ENCODE results near the gene JRKL. TPM values are rescaled to one million over a fixed set of nuclear protein-coding genes. Genes with fewer than 3 reads are reported as not detected.

Gene JRKL
- total RNA-seq, 4 donors from 2014 or later: 2.9 to 5.8 (median 3.6) TPM

DNA sequence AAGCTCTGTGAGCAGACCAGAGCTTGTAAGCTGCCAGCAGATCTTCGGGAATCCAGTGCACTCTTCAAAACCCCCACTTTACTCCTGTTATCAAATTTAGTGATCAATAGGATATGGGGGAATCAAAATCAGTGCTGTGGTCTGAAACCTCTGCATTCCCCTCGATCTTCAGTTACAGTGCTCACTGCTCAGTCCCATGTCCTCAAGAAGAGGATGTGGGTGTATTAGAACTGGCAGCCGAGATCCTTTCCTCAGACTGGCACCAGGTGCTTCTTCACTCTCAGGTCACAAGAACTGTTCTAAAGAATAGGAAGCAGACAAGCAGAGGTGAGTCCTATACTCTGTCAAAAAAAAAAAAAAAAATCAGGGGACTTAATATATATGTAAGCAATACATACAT lies 31.5 kb upstream of the JRKL start:
- H3K27me3 ChIP-seq: no peaks in the 10 kb centered on the region
- intact Hi-C loops (cut with DNase I; ENCODE audit: low total_unique reads): no loop called here
- TF ChIP-seq, protein P1, sequence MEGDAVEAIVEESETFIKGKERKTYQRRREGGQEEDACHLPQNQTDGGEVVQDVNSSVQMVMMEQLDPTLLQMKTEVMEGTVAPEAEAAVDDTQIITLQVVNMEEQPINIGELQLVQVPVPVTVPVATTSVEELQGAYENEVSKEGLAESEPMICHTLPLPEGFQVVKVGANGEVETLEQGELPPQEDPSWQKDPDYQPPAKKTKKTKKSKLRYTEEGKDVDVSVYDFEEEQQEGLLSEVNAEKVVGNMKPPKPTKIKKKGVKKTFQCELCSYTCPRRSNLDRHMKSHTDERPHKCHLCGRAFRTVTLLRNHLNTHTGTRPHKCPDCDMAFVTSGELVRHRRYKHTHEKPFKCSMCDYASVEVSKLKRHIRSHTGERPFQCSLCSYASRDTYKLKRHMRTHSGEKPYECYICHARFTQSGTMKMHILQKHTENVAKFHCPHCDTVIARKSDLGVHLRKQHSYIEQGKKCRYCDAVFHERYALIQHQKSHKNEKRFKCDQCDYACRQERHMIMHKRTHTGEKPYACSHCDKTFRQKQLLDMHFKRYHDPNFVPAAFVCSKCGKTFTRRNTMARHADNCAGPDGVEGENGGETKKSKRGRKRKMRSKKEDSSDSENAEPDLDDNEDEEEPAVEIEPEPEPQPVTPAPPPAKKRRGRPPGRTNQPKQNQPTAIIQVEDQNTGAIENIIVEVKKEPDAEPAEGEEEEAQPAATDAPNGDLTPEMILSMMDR (IDR thresholded peaks at IDR 0.05 in 4 of 5, conservative IDR thresholded peaks at IDR 0.05 in 1 of 5): no peak
- TF ChIP-seq POLR2A (IDR thresholded peaks at IDR 0.05): no peak
- H3K4me1 ChIP-seq: no peaks in the 10 kb centered on the region
- H3K27ac ChIP-seq: no peak overlapping the region
- DNase-seq: no peak
- H3K36me3 ChIP-seq: peaks cover 0 to 51% of the 10 kb centered on the region in 2 donors
- ATAC-seq: no peak
- in situ Hi-C loops (cut with MboI; ENCODE audit: low sequenced_read_pairs in 4 of 4): loop anchor here in 1 of 4 donors (25.0 kb wide), 1 partner anchor 521 kb away; no protein-coding TSS in a partner anchor
- H3K4me3 ChIP-seq: no peak overlapping the region
- no peaks in the 10 kb centered on the region for H3K9me3 ChIP-seq

DNA sequence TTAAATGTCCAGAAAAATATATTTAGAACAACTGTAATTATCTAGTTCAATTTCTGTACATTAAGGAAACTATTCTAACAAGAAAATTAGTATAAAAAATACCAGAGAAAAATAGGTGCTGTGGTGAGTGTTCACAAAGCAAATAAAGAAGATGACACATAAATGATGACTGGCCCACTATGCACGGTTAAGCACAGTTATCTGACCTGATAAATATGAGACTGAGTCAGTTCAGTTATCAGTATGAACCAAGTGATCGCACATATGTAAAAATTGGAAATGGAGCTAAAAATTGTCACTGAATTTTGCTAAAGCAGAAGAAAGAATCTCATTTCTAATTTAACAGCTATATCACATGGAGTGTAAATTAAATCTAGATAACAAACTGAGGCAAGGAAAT lies 28.0 kb upstream of the JRKL start:
- intact Hi-C loops (cut with DNase I; ENCODE audit: low total_unique reads) (no loop called here), in situ Hi-C loops (cut with MboI; ENCODE audit: low sequenced_read_pairs in 4 of 4) (loop anchor here in 1 of 4 donors (25.0 kb wide), 1 partner anchor 524 kb away; no protein-coding TSS in a partner anchor)
- H3K9me3 ChIP-seq: no peaks in the 10 kb centered on the region
- TF ChIP-seq, protein P1 (IDR thresholded peaks at IDR 0.05 in 4 of 5, conservative IDR thresholded peaks at IDR 0.05 in 1 of 5): no peak
- no peak for TF ChIP-seq POLR2A (IDR thresholded peaks at IDR 0.05)
- DNase-seq (no peak), ATAC-seq (no peak)
- peaks cover 0 to 49% of the 10 kb centered on the region in 2 donors for H3K36me3 ChIP-seq
- H3K4me3 ChIP-seq: no peak overlapping the region
- H3K4me1 ChIP-seq: no peaks in the 10 kb centered on the region
- no peaks in the 10 kb centered on the region for H3K27me3 ChIP-seq
- no peak overlapping the region for H3K27ac ChIP-seq

DNA sequence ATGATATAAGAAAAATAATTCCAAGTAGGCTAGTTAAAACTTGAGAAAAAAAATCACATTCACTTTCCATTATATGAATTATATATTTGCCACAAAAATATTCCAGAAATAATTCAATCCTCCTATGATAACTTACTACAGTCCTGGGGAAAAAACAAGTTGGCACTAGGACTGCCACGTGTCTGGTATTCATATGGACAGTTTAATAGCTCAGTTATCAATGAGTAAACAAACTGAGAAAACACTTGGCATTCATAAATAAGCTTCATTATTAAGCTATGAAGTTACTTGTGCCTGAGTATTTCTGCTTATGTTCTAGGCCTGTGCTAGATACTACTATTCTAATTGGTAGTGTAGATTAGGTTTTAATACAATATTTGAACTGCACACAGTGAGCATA lies 24.3 kb upstream of the JRKL start:
- H3K27me3 ChIP-seq: no peaks in the 10 kb centered on the region
- no peak for DNase-seq
- H3K4me1 ChIP-seq: no peaks in the 10 kb centered on the region
- intact Hi-C loops (cut with DNase I; ENCODE audit: low total_unique reads) (no loop called here), in situ Hi-C loops (cut with MboI; ENCODE audit: low sequenced_read_pairs in 4 of 4) (loop anchor here in 1 of 4 donors (25.0 kb wide), 1 partner anchor 528 kb away; no protein-coding TSS in a partner anchor)
- ATAC-seq: no peak
- no peaks in the 10 kb centered on the region for H3K9me3 ChIP-seq
- peaks cover 0 to 35% of the 10 kb centered on the region in 2 donors for H3K36me3 ChIP-seq
- TF ChIP-seq POLR2A (IDR thresholded peaks at IDR 0.05): no peak
- TF ChIP-seq, protein P1 (IDR thresholded peaks at IDR 0.05 in 4 of 5, conservative IDR thresholded peaks at IDR 0.05 in 1 of 5): no peak
- H3K27ac ChIP-seq: no peak overlapping the region
- no peak overlapping the region for H3K4me3 ChIP-seq

DNA sequence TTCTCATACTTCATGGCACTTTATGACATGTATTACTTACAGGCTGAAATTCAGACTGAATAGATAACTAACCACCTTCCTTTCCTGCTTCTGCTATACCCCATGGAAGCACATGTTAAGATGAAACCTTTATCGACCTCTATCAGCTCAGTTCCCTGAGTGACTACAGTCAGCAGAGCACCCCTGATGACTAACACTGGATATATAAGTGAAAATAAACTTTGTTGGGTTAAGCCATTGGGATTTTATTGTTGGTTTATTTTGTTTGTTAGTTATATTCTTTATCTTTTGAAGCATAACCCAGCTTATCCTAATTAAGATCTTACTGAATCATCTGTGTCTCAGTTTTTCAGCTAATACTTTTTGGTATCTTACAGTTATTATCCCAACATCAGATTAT lies 23.8 kb upstream of the JRKL start:
- TF ChIP-seq, protein P1 (IDR thresholded peaks at IDR 0.05 in 4 of 5, conservative IDR thresholded peaks at IDR 0.05 in 1 of 5): no peak
- no peak for TF ChIP-seq POLR2A (IDR thresholded peaks at IDR 0.05)
- Histone ChIP-seq H3K36me3 (peaks cover 0 to 30% of the 10 kb centered on the region in 2 donors), H3K4me1 (no peaks in the 10 kb centered on the region), H3K27me3 (no peaks in the 10 kb centered on the region), H3K9me3 (no peaks in the 10 kb centered on the region), H3K4me3 (no peak overlapping the region), H3K27ac (no peak overlapping the region)
- no peak for ATAC-seq
- in situ Hi-C loops (cut with MboI; ENCODE audit: low sequenced_read_pairs in 4 of 4) (loop anchor here in 1 of 4 donors (25.0 kb wide), 1 partner anchor 529 kb away; no protein-coding TSS in a partner anchor), intact Hi-C loops (cut with DNase I; ENCODE audit: low total_unique reads) (no loop called here)
- no peak for DNase-seq

DNA sequence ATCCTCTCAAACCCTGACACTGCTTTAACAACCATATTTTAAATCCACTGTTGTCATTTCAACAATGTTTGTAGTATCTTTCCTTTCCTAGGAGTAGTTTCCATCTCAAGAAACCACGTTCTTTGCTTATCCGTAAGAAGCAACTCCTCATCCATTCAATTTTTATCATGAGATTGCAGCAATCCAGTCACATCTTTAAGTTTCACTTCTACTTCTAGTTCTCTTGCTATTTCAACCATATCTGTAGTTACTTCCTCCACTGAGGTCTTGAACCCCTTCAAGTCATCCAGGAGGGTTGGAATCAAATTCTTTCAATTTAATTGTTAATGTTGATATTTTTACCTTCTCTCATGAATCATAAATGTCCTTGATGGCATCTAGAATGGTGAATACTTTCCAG lies 22.5 kb upstream of the JRKL start:
- intact Hi-C loops (cut with DNase I; ENCODE audit: low total_unique reads): no loop called here
- Histone ChIP-seq H3K9me3 (no peaks in the 10 kb centered on the region), H3K36me3 (peaks cover 0 to 36% of the 10 kb centered on the region in 2 donors), H3K27me3 (no peaks in the 10 kb centered on the region), H3K27ac (no peak overlapping the region), H3K4me1 (no peaks in the 10 kb centered on the region), H3K4me3 (no peak overlapping the region)
- in situ Hi-C loops (cut with MboI; ENCODE audit: low sequenced_read_pairs in 4 of 4): loop anchor here in 1 of 4 donors (25.0 kb wide), 1 partner anchor 530 kb away; no protein-coding TSS in a partner anchor
- DNase-seq (no peak), ATAC-seq (no peak)
- no peak for TF ChIP-seq POLR2A (IDR thresholded peaks at IDR 0.05)
- TF ChIP-seq, protein P1 (IDR thresholded peaks at IDR 0.05 in 4 of 5, conservative IDR thresholded peaks at IDR 0.05 in 1 of 5): no peak

Data from gastrocnemius medialis (tissue), 4 donors.